Measurements from ENCODE around the gene DLGAP3. TPM values are rescaled to one million over a fixed set of nuclear protein-coding genes. Genes with fewer than 3 reads are reported as not detected.

The DLGAP3 gene
- total RNA-seq, 2 experiments from 2014 or later, result 0.69 to 0.74 TPM

DNA sequence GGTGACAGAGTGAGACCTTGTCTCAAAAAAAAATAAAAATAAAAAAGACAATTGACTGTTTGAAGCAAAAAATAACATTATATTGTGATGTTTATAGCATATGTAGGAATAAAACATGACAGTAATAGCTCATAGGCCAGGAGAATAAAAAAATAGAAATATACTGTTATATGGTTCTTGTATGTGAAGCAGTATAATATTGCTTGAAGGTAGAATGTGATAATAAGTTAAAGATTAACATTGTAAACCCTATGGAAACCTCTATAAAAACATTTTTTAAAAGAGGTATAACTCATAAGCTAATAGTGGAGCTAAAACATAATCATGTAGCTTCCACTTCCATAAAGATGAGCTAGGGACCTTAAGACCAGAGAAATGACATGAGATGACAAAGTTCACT is 113.1 kb downstream of the DLGAP3 start:
- intact Hi-C loops (cut with micrococcal nuclease), result no loop called here
- no peaks in the 10 kb centered on the region for H3K4me1 Mint-ChIP-seq (ENCODE audit: low read depth)
- no peaks in the 10 kb centered on the region for H3K27me3 Mint-ChIP-seq (ENCODE audit: low read depth)
- H3K27ac Mint-ChIP-seq, result no peak overlapping the region
- H3K9me3 Mint-ChIP-seq, result no peaks in the 10 kb centered on the region
- CTCF ChIA-PET, result interaction anchor here (0.8 kb wide), 1 partner anchor 36 kb away, joined by 4 read pairs; no protein-coding TSS in a partner anchor
- no peak overlapping the region for H3K4me3 Mint-ChIP-seq
- no peak for DNase-seq
- H3K36me3 Mint-ChIP-seq (ENCODE audit: low read depth), result no peaks in the 10 kb centered on the region

Other genes starting within 250 kb of the DLGAP3 start
- not detected for gene GJB5, start 174.6 kb downstream of the DLGAP3 start, total RNA-seq
- not detected for gene GJB4, start 169.9 kb downstream of the DLGAP3 start, total RNA-seq
- gene GJB3, start 148.4 kb downstream of the DLGAP3 start, total RNA-seq, result not detected
- gene GJA4, start 136.7 kb downstream of the DLGAP3 start, total RNA-seq, result under 1 TPM; 0.24 to 0.69 TPM
- 10 to 100 TPM; 37.6 to 38.6 TPM for gene SMIM12, start 69.9 kb downstream of the DLGAP3 start, total RNA-seq
- gene TMEM35B, start 55.7 kb upstream of the DLGAP3 start, total RNA-seq, result 10 to 100 TPM; 18.2 to 19.9 TPM
- gene ZMYM6, start 102.3 kb upstream of the DLGAP3 start, total RNA-seq, result 10 to 100 TPM; 18.5 to 19.1 TPM
- 1 to 10 TPM; 7.3 to 7.9 TPM for gene ZMYM1, start 149.7 kb upstream of the DLGAP3 start, total RNA-seq